Renal cortex interstitium (tissue), 15 donors: ENCODE results near the gene CTBS. TPM values are rescaled to one million over a fixed set of nuclear protein-coding genes. Genes with fewer than 3 reads are reported as not detected.
A peak's percentile ranks its signal among the peaks of the same experiment; 100 is the strongest.

Source experiments
- DNase-seq, 11 donors: peaks; one replicate each; pipeline ENCODE4 v3.0.0-alpha.2; 2013; ENCODE audit warnings: low read depth in 9 of 11, low spot score in 4 of 11; ENCODE audit errors: extremely low read depth in 1 of 11
- long read RNA-seq, 16 experiments: transcript quantifications; one replicate each; lab custom pipeline, GENCODE V29; 2026
- polyA plus RNA-seq, 3 donors: library from polyadenylated mRNA; unstranded; fragments of 120-200 nt; gene quantifications; one replicate each; pipeline ENCODE4 v1.2.1, GENCODE V29; 2013; ENCODE audit not compliant: insufficient read length in 3 of 3

Gene CTBS, protein sequence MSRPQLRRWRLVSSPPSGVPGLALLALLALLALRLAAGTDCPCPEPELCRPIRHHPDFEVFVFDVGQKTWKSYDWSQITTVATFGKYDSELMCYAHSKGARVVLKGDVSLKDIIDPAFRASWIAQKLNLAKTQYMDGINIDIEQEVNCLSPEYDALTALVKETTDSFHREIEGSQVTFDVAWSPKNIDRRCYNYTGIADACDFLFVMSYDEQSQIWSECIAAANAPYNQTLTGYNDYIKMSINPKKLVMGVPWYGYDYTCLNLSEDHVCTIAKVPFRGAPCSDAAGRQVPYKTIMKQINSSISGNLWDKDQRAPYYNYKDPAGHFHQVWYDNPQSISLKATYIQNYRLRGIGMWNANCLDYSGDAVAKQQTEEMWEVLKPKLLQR
- 10 to 100 TPM; 17.8 to 25.5 (median 22.3) TPM for polyA plus RNA-seq
- long read RNA-seq, donor 1, full-length matches to known transcripts: 5 of 5 reads
- long read RNA-seq, donor 1, partial matches to known transcripts: 0 of 5 reads
- long read RNA-seq, donor 1, other reads (novel, unspliced or antisense): 0 of 5 reads
- long read RNA-seq, donor 2, full-length matches to known transcripts: 1 of 1 reads
- long read RNA-seq, donor 2, partial matches to known transcripts: 0 of 1 reads
- long read RNA-seq, donor 2, other reads (novel, unspliced or antisense): 0 of 1 reads
- long read RNA-seq, donor 3, full-length matches to known transcripts: 11 of 11 reads
- long read RNA-seq, donor 3, partial matches to known transcripts: 0 of 11 reads
- long read RNA-seq, donor 3, other reads (novel, unspliced or antisense): 0 of 11 reads
- long read RNA-seq, donor 4, full-length matches to known transcripts: 5 of 5 reads
- long read RNA-seq, donor 4, partial matches to known transcripts: 0 of 5 reads
- long read RNA-seq, donor 4, other reads (novel, unspliced or antisense): 0 of 5 reads
- long read RNA-seq, donor 5: 0 reads
- long read RNA-seq, donor 6, full-length matches to known transcripts: 9 of 25 reads
- long read RNA-seq, donor 6, partial matches to known transcripts: 16 of 25 reads
- long read RNA-seq, donor 6, other reads (novel, unspliced or antisense): 0 of 25 reads
- long read RNA-seq, donor 7, full-length matches to known transcripts: 3 of 3 reads
- long read RNA-seq, donor 7, partial matches to known transcripts: 0 of 3 reads
- long read RNA-seq, donor 7, other reads (novel, unspliced or antisense): 0 of 3 reads
- long read RNA-seq, donor 8, full-length matches to known transcripts: 14 of 14 reads
- long read RNA-seq, donor 8, partial matches to known transcripts: 0 of 14 reads
- long read RNA-seq, donor 8, other reads (novel, unspliced or antisense): 0 of 14 reads
- long read RNA-seq, donor 9, full-length matches to known transcripts: 4 of 9 reads
- long read RNA-seq, donor 9, partial matches to known transcripts: 0 of 9 reads
- long read RNA-seq, donor 9, other reads (novel, unspliced or antisense): 5 of 9 reads
- long read RNA-seq, donor 10, full-length matches to known transcripts: 4 of 4 reads
- long read RNA-seq, donor 10, partial matches to known transcripts: 0 of 4 reads
- long read RNA-seq, donor 10, other reads (novel, unspliced or antisense): 0 of 4 reads
- long read RNA-seq, donor 11, full-length matches to known transcripts: 5 of 5 reads
- long read RNA-seq, donor 11, partial matches to known transcripts: 0 of 5 reads
- long read RNA-seq, donor 11, other reads (novel, unspliced or antisense): 0 of 5 reads
- long read RNA-seq, donor 12, full-length matches to known transcripts: 4 of 4 reads
- long read RNA-seq, donor 12, partial matches to known transcripts: 0 of 4 reads
- long read RNA-seq, donor 12, other reads (novel, unspliced or antisense): 0 of 4 reads
- long read RNA-seq, donor 13, full-length matches to known transcripts: 9 of 33 reads
- long read RNA-seq, donor 13, partial matches to known transcripts: 24 of 33 reads
- long read RNA-seq, donor 13, other reads (novel, unspliced or antisense): 0 of 33 reads
- long read RNA-seq, donor 14, full-length matches to known transcripts: 6 of 6 reads
- long read RNA-seq, donor 14, partial matches to known transcripts: 0 of 6 reads
- long read RNA-seq, donor 14, other reads (novel, unspliced or antisense): 0 of 6 reads
- long read RNA-seq, donor 15: 0 reads
- long read RNA-seq, donor 16, full-length matches to known transcripts: 15 of 15 reads
- long read RNA-seq, donor 16, partial matches to known transcripts: 0 of 15 reads
- long read RNA-seq, donor 16, other reads (novel, unspliced or antisense): 0 of 15 reads

DNA sequence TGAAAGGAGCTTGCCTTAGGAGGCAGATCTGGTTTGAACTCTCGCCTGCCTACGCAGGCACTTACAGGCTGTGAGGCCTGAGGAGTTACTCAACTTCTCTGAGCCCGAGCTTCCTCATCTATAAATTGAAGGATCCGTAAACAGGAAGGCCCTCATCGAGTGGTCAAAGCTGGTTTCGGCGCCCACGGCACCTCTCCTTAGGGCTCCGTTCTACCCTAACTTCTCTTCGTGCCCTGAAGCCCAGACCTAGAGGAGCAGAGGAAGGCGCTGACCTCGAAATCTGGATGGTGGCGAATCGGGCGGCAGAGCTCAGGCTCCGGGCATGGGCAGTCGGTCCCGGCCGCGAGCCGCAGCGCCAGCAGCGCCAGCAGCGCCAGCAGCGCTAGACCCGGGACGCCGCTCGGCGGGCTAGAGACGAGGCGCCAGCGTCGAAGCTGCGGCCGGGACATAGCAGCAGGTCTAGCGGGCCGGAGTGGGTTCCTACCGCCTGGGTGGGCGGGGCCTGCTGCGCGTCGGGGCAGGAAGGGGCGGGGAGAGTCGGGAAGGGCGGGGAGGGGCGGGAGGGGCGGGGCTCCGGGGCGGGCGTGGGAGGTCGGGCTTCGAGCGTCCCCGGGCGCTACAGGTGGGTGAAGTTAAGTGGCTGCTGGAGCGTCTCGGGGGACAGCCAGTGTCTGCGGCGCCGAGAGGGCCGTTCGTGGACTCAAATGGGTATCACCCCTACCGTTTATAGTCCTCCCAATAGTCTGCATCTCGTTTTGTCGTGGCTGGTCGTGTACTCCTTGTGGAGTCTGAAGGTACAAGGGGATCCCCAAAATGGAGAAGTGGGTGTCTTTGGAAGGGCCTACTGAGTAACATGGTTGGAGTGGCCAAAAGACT, at the start of gene CTBS:
Gene CTBS (minus strand): TSS at position 474 of the 876 bp plus-strand sequence. CDS start 25 bp downstream, at position 449.
- DNase-seq: peak in 10 of 11 donors; percentile 51 to 77 (median 74)

DNA sequence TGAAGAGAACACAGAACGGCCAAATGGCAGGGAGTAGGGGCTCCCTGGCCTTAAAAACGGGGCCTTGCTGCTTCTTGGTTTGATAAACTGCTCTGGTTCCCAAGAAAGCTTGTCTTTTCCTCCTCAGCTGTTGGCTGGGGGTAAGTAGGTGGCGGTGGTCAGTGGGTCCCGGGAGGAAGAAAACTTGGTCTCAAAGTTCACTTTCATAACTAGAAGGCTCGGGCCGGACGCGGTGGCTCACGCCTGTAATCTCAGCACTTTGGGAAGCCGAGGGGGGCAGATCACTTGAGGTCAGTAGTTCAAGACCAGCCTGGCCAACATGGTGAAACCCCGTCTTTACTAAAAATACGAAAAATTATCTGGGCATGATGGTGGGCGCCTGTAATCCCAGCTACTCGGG, 47.3 kb upstream of the CTBS start:
- DNase-seq: no peak

DNA sequence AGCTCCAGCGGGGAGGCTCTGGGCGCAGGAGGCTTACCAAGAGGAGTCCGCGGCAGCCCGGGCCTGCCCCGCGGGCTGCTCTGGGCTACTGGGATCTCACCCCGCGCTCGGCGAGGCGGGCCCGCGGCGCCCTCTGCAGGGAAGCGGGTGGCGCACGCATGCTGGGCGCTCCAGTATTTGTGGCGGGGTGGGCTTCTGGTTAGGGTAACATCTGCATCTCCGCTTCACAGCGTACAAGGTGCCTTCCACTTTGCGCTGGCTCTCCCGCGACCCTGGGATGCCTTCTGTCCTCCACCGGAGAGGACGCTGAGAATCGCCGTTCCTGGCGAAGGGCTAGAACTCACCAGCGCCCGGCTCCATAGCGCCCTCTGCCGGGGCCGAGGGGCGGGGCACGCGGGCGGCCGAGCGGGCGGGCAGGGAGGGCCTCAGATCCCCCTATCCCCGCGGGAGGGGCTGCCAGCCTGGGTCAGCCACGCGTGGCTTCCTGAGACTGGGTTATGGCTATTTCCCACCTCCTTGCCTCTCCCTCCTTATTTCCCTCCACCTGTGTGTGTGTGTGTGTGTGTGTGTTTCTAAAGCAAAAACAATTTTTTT, 46.6 kb upstream of the CTBS start:
- DNase-seq: peak in 8 of 11 donors; percentile 26 to 83 (median 80)

DNA sequence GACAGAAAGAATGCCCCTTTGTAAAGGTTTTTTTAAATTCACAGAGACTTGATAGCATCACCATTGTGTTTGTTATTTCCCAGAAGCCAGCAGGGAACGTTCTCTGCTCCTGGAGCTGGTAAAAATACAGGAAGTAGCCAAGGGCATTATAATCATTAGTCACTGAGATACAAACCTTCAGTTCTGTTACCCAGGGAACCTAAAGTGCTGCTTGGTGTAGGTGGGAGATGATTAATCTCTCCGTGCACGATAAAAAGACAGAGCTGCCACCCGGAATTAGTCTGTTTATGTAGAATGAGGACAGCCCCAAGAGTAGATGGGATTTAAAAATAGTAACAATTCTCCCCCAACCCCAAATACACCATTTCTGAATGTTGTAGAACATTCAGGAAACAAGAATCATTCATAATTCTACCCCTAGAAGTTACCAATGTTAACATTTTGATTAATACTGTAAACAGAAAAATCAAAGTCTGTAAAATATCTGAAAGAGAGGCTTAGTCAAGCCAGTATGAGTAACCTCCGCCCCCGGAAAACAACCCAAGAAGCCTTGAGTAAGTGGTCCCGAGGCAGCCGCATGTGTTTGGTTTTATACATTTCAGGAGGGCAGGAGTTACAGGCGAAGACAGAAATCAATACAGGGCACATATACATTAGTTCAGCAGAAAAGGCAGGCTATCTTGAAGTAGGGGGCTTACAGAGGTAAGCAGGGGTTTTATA, 45.3 kb upstream of the CTBS start:
- no peak for DNase-seq

DNA sequence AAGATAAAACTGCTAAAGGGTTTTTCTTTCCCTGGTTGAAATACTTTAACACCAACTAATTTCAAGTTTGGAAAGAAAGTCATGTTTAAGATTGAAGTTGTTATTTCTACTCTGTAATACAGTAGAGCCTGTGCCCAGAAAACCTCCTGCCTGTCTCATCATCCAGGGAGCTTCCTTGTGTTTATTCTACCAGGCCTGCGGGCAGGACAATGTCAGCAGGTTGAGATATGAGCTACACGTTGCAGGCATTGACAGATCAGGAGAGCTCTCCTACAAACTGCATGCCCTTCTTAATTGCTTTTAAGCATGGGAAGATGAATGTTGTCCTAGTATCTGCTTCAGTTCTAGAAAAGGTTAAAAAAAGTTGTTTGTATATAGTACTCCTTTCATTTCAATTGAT, 43.1 kb upstream of the CTBS start:
- DNase-seq: no peak

DNA sequence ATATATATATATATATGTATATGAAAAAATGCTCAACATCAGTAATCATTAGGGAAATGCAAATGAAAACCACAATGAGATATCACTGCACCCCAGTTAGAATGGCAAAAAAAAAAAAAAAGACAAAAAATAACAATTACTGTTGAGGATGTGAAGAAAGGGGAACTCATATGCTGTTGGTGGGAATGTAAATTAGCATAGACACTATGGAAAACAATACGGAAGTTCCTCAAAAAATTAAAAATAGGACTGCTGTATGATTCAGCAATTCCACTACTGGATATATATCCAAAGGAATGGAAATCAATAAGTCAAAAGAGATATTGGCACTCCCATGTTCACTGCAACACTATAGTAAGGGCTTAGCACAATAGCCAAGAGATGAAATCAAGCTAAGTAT, 41.5 kb upstream of the CTBS start:
- no peak for DNase-seq

DNA sequence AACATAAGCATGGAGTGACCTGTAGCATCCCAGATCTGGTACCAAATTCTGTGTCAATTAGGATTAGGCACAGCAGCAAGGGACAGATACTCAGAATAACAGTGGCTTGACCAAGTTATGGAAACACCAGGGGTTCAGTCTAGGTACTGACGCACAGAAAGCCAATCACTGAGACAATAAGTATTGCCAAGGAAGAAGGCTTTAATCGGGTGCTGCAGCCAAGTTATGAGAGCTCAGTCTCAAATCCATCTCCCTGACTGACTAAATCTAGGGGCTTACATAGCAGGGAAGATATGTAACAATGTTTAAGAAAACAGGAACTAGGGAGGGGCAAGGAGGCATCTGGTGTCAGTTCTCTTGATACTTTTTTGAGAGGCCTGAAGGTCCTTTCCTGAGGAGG, 39.6 kb upstream of the CTBS start:
- no peak for DNase-seq

DNA sequence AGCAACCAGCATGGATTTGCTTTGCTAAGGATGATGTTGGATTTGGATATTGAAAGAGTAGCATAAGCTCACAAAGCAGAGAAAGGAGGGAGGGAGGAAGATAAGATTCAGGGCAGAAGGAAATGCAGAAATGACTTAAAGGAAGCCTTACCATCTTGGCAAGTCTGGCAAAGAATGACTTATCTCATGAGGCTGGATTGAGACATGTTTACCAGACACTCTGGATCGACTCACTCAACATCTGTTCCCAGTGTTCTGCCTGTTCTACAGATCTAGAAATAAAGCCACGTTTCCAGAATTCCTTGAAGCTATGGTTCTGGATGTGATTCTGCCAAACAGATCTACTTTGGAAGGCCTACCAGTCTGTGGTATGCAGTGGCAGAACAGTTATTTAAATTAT, 38.8 kb upstream of the CTBS start:
- no peak for DNase-seq

DNA sequence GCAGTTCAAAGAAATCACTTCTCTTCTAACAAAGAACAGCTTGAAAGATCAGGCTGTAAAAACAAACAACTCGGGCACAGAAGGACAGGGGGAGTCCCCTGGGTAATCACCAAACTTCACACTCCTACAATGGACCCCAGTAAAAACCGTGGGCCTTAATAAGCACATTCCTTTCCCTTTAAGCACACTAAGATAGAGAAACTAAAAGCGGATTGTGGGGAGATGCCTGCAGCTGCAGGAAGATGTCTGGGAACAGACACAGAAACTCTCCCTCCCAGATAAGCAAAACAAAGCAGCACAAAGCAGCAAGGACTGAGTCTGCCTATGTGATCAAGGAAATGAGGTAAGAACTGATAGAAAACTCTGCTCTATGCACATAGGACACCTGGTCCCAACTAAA, 37.6 kb upstream of the CTBS start:
- DNase-seq: no peak

DNA sequence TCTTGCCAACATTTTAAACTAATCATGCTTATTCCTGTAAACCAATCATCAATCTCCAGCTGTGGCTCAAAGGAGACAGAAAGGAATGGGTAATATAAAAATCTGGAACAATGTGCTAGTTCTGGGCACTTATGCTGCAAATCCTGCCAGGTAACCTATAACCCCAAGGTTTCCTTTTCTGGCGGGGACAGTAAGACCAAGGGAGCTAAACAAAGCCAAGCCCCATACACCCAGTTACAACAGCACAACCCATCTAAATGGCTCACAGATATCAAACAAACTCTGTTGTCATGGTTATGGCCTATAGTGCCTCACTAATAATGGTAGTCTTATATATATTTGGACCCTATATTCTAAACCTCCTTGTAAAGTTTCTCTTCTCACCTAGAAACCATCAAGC, 36.9 kb upstream of the CTBS start:
- DNase-seq: no peak

DNA sequence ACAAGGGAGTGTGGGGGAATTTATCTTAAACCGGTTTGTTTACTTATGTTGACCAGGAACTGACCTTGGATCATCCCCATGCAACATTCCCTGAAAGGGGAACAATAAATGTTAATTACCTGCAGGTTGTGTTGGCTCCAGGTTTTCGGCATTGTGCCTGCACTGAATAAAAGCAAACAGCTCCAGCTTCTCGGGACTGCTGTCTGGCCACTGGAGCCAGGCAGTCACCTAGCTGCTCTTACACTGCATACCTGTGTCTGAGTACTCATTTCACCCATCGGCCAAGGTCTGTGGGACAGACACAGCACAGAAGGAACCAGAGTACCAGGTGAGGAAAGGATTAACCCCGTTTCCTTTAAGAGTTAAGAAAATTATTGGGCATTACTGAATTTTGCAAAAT, 32.7 kb upstream of the CTBS start:
- no peak for DNase-seq

DNA sequence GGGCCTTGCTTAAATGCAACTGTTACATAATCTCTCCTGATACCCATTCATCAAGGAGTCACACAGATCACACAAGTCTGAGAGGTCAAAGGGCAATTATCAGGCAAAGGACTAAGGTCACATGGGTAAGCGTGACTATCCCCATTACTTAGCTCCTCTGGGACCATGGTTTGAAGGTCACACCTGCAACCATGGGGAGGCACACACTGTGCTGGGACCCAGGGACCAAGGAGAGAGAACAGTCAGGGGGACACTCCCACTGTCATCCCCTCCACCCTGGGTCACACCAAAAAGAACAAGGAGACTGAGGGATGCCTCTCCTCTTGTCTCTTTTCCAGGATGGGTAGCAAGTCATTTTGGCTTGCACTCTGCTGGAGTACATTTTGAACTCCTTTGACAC, 30.9 kb upstream of the CTBS start:
- no peak for DNase-seq

DNA sequence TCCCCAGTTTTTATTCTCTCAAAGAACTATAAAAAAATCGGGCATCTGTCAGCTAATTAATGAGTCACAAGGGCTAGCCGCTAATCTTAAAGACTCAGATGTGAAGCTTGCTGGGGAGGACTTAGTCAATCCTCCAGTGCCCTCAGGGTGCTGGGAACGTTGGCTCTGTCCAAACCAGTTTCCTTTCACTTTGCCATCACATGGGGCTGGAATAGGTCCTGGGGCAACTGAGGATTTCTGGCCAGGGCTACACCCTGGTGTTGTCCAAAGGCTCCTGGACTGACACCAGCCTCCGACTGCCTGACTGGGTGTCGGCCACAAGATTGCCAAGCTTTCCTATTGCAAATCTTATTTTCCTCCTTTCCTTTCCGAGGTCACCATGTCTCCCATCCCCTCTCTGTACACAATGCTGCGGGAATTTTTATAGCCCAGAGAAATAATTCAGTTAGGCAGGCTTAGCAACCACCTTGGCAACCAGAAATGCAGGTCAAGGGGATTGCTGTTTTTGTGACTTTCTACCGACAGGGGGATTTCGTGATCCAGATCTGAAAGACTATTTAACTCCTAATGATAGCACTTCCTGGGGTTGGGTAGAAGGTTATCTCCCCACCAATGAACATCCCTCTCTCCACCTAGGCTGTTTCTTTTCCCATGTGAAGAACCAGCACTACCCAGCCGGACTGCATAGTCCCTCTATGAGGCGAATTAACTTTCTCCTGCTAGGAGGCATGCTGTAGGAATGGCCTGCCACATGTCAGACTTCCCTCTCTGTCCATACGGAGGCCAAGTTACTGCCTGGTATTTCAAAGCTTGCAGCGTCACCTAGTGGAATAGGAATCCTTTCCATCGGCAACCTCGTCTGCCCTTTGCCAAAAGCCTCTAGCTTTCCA, 29.9 kb upstream of the CTBS start:
- DNase-seq: no peak

DNA sequence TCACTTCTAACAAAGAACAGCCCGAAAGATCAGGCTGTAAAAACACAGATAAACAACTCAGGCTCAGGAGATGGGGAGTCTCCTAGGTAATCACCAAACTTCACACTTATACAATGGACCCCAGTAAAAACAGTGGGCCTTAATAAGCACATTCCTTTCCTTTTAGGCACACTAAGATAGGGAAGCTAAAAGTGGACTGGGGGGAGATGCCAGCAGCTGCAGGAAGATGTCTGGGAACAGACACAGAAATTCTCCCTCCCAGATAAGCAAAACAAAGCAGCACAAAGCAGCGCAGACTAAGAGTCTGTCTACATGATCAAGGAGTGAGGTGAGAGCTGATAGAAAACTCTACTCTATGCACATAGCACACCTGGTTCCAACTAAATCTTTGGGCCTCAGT, 29.0 kb upstream of the CTBS start:
- DNase-seq: no peak
